Upper lobe of left lung (tissue), 4 donors: ENCODE measurements around the gene MYO3B.

Experiments
- EP300 ChIP-seq, 4 donors: sonication (generic); formaldehyde crosslinking; IDR thresholded peaks; one replicate each; pipeline ENCODE4 v1.5.1; 2017; ENCODE audit warnings: antibody characterized with exemption in 4 of 4, control low read depth in 2 of 4
- POLR2A ChIP-seq, 4 donors: fragments of 450-650 bp; IDR thresholded peaks; one replicate each; pipeline ENCODE4 v1.5.1; 2016 to 2017; ENCODE audit warnings: antibody characterized with exemption in 4 of 4, mild to moderate bottlenecking in 2 of 4
- POLR2AphosphoS5 ChIP-seq, 2 donors: sonication (generic); formaldehyde crosslinking; IDR thresholded peaks; one replicate each; pipeline ENCODE4 v1.5.1; 2017; ENCODE audit warnings: antibody characterized with exemption in 2 of 2
- TF ChIP-seq, protein P1 (sequence below), 6 experiments: fragments of 450-650 bp in 4 of 6; fragments of 200-600 bp in 2 of 6; sonication (generic) in 2 of 6; IDR thresholded peaks; one replicate each; pipeline ENCODE4 v1.5.1; 2016 to 2019; ENCODE audit warnings: antibody characterized with exemption in 6 of 6

DNA sequence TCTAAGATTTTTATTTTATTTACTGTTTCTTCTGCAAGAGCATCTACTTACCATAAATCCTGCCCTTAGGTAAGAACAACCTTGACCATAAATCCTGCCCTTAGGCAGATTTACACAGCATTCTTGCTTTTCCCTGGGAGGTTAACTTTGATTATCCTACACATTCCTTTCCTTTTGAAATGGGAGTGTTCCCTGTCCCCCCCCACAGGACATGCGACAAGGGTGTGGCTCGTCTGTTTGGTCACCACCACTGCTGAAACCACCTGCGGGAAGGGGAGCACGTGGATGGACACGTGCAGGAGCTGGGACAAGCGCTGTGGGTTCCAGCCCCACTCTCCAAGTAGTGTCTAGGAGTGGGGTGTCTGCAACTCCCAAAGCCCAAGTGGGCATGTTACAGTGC lies 297.9 kb downstream of the MYO3B start:
- TF ChIP-seq, protein P1, sequence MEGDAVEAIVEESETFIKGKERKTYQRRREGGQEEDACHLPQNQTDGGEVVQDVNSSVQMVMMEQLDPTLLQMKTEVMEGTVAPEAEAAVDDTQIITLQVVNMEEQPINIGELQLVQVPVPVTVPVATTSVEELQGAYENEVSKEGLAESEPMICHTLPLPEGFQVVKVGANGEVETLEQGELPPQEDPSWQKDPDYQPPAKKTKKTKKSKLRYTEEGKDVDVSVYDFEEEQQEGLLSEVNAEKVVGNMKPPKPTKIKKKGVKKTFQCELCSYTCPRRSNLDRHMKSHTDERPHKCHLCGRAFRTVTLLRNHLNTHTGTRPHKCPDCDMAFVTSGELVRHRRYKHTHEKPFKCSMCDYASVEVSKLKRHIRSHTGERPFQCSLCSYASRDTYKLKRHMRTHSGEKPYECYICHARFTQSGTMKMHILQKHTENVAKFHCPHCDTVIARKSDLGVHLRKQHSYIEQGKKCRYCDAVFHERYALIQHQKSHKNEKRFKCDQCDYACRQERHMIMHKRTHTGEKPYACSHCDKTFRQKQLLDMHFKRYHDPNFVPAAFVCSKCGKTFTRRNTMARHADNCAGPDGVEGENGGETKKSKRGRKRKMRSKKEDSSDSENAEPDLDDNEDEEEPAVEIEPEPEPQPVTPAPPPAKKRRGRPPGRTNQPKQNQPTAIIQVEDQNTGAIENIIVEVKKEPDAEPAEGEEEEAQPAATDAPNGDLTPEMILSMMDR (IDR thresholded peaks at IDR 0.05) = no peak
- no peak for TF ChIP-seq POLR2AphosphoS5 (IDR thresholded peaks at IDR 0.05)
- TF ChIP-seq EP300 (IDR thresholded peaks at IDR 0.05) = no peak
- no peak for TF ChIP-seq POLR2A (IDR thresholded peaks at IDR 0.05)
